Transverse colon (tissue), 4 donors: Measurements from ENCODE around the gene MAJIN. TPM values are rescaled to one million over a fixed set of nuclear protein-coding genes. Genes with fewer than 3 reads are reported as not detected.

Experiments used
- DNase-seq: peaks from one replicate; pipeline ENCODE4 v3.0.0-alpha.2; 2019
- H3K27ac ChIP-seq, 4 donors: fragments of 200-600 bp; sonication (generic); 2 replicates each; pipeline ENCODE4 v1.5.1; 2016 to 2018; ENCODE audit warnings: inconsistent platforms in 4 of 4
- H3K27me3 ChIP-seq: fragments of 200-600 bp; sonication (generic); 2 replicates; pipeline ENCODE4 v1.5.1; 2017; ENCODE audit warnings: inconsistent platforms
- H3K36me3 ChIP-seq, 4 donors: fragments of 200-600 bp; sonication (generic); 2 replicates each; pipeline ENCODE4 v1.5.1; 2017 to 2019; ENCODE audit warnings: inconsistent platforms in 4 of 4
- H3K4me1 ChIP-seq, 4 donors: fragments of 200-600 bp; sonication (generic); 2 replicates each; pipeline ENCODE4 v1.5.1; 2017 to 2020; ENCODE audit warnings: inconsistent platforms in 4 of 4
- H3K4me3 ChIP-seq, 4 donors: fragments of 200-600 bp; sonication (generic); 1 replicate in 1 of 4; 2 replicates in 3 of 4; pipeline versions ENCODE4 v1.5.1 to v1.6.1; 2017 to 2019; ENCODE audit warnings: inconsistent platforms in 4 of 4
- H3K9me3 ChIP-seq, 2 donors: fragments of 200-600 bp; sonication (generic); 2 replicates each; pipeline ENCODE4 v1.5.1; 2017 to 2019; ENCODE audit warnings: inconsistent platforms in 2 of 2
- CTCF ChIP-seq, 5 experiments: fragments of 200-600 bp in 3 of 5; fragments of 450-650 bp in 2 of 5; sonication (generic) in 3 of 5; IDR thresholded peaks; 1 replicate in 2 of 5; 2 replicates in 3 of 5; pipeline ENCODE4 v1.5.1; 2016 to 2017; ENCODE audit warnings: antibody characterized with exemption in 5 of 5, inconsistent platforms in 3 of 5, mild to moderate bottlenecking in 2 of 5, moderate library complexity in 1 of 5
- EP300 ChIP-seq: sonication (generic); formaldehyde crosslinking; IDR thresholded peaks from one replicate; pipeline ENCODE4 v1.6.1; 2017; ENCODE audit warnings: antibody characterized with exemption, low read depth
- POLR2A ChIP-seq: fragments of 450-650 bp; IDR thresholded peaks from one replicate; pipeline ENCODE4 v1.6.1; 2016; ENCODE audit warnings: antibody characterized with exemption, mild to moderate bottlenecking, moderate library complexity
- POLR2AphosphoS5 ChIP-seq, 3 donors: sonication (generic); formaldehyde crosslinking; IDR thresholded peaks; one replicate each; pipeline ENCODE4 v1.6.1; 2016; ENCODE audit warnings: antibody characterized with exemption in 3 of 3
- WGBS, 2 donors: methylation state at CpG; one replicate each; pipeline ENCODE4 v1.1.5; 2018; ENCODE audit warnings: low coverage in 1 of 2; 5-methylcytosine and 5-hydroxymethylcytosine counted together
- in situ Hi-C, 4 donors: fragments of 200-750 bp; cut with MboI; loops; one replicate each; pipeline versions ENCODE4 v1.15.0 to v1.15.1; 2017; ENCODE audit warnings: low sequenced_read_pairs in 3 of 4, low pct_ligation_motif_present in 1 of 4, low pct_unique_long_range_greater_than_20kb in 1 of 4
- intact Hi-C: fragments of 100-400 bp; cut with DNase I; formaldehyde crosslinking; loops from one replicate; pipeline ENCODE4 v1.15.1; 2023; ENCODE audit warnings: low total_unique reads
- total RNA-seq, 4 donors: library from RNA; depleted of rRNA; stranded (reverse); fragments of >200 nt; gene quantifications; one replicate each; pipeline ENCODE4 v1.1.0, GENCODE V29; 2016

MAJIN gene
- total RNA-seq, 4 donors from 2014 or later, result not detected

DNA sequence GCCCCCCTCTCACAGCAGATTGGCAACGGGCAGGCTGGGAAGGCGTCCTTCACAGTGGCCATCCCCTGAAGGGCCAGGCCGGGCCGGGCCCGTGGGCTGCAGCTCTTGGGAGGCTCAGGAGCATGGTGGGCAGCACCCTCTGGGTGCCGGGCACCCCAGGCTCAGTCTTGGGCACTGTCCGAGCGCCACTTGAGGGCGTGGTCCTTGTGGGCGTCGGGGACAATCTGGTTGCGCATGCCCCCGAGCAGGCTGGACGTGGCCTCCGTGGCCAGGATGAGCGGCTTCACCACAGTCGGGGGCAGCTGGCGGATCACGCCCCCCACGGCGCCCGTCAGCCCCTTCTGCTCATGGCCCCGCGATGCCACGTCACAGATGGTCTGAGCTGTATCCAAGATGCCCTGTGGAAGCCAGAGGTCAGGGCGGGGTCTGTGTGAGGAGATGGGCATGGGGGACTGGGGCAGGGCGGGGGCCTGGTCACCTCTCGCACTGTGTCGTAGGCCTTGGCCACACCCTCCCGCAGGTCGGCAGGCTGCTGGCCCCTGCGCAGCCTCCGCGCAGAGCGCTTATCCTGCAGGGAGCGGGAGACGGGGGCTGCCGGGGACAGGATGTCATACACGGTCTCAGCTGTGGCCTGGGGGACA, 77.0 kb downstream of the MAJIN start:
- in situ Hi-C loops, result loop anchor here in 3 of 4 donors (5.0 to 10.0 kb wide), 2 partner anchors 48 to 50 kb away; partner anchors contain the start of gene CDC42BPG (in 1 of the 3)
- no peak overlapping the region for H3K4me3 ChIP-seq
- intact Hi-C loops, result loop anchor here (5.0 kb wide), 1 partner anchor 48 kb away; no protein-coding TSS in a partner anchor
- no peak for TF ChIP-seq POLR2AphosphoS5 (IDR thresholded peaks at IDR 0.05)
- TF ChIP-seq POLR2A, result no peak
- no peaks in the 10 kb centered on the region for H3K9me3 ChIP-seq
- peaks cover 0 to 20% (median 2%) of the 10 kb centered on the region in 4 donors for H3K36me3 ChIP-seq
- DNase-seq, result no peak
- peak overlapping the region; percentile 88 to 96 (median 94) for H3K27ac ChIP-seq
- WGBS, 2 donors, result 83% methylated on average over 31 of the region's 39 CpGs; no CpG with 5 or more reads in 1 of the 2 donors
- no peaks in the 10 kb centered on the region for H3K27me3 ChIP-seq
- peaks cover 11 to 12% (median 11%) of the 10 kb centered on the region in 4 donors for H3K4me1 ChIP-seq

- H3K4me1 ChIP-seq, result peaks cover 11 to 16% (median 11%) of the 10 kb centered on the region in 4 donors
Measured at GRCh38 chr11:64894070-64894811, 77.7 kb downstream of the MAJIN start.

DNA sequence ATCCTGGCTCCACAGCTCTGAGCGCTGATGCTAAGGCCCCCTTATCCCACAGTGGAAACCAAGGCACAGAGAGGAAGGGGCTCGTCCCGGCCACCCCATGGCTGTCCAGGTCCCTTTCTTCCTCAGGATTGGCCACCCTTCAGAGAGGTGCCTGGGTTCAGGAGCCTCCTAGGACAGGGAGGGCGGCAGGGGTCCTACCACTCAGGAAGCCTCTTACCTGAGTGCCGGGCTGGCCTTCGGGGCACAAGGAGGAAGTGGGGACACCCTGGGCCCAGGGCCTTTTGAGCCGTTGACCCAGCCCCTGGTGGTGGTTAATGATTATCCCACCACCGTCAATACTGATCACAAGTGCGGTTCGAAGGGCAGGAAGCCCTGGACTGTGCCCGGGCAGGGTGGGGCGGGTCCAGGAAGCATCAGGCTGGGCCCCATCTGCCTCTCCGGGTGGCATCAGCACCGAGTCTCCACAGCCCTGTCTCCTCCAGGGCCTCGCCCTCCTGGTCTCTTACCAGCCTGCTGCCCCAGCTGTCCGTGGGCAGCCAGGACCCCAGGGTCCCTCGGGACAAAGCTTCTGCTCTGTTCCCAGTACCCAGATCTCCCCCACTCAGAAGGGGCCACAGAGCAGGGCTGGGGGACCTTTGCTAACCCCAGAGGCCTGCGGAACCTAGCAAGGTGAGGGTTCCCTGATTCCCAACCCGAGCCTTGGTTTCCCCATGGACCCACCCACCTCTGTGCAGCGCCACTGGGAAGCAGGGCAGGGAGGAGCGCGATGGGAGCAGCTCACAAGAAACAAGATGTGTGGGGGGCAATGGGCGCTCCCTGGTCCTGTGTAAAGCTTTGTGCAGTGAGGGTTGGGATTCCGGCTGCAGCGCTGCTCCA, 78.5 kb downstream of the MAJIN start:
- peak; percentile 94 for DNase-seq
- Histone ChIP-seq H3K36me3 (peaks cover 0 to 14% (median 2%) of the 10 kb centered on the region in 4 donors), H3K4me3 (peak overlapping the region; percentile 21 to 72 (median 60)), H3K27ac (peak overlapping the region; percentile 88 to 96 (median 94)), H3K4me1 (peaks cover 11 to 22% (median 16%) of the 10 kb centered on the region in 4 donors), H3K9me3 (no peaks in the 10 kb centered on the region), H3K27me3 (no peaks in the 10 kb centered on the region)
- intact Hi-C loops (no loop called here), in situ Hi-C loops (loop anchor here in 3 of 4 donors (5.0 to 10.0 kb wide), 2 partner anchors 46 to 49 kb away; partner anchors contain the start of gene CDC42BPG (in 1 of the 3))
- WGBS, 2 donors, result 43% methylated on average over 22 of the region's 25 CpGs; no CpG with 5 or more reads in 1 of the 2 donors
- TF ChIP-seq POLR2AphosphoS5 (IDR thresholded peaks at IDR 0.05), result peak; percentile 90 to 98 (median 98)
- TF ChIP-seq POLR2A, result peak; percentile 99
- peak; percentile 79 for TF ChIP-seq EP300
- peak in 3 of 5 experiments; percentile 20 to 82 (median 65) for TF ChIP-seq CTCF (IDR thresholded peaks at IDR 0.05)

More at GRCh38 chr11:64894070-64894811, 77.7 kb downstream of the MAJIN start:
- peaks cover 0 to 18% (median 2%) of the 10 kb centered on the region in 4 donors for H3K36me3 ChIP-seq
- intact Hi-C loops (no loop called here), in situ Hi-C loops (loop anchor here in 3 of 4 donors (5.0 to 10.0 kb wide), 2 partner anchors 47 to 49 kb away; partner anchors contain the start of gene CDC42BPG (in 1 of the 3))
- no peaks in the 10 kb centered on the region for H3K9me3 ChIP-seq
- no peaks in the 10 kb centered on the region for H3K27me3 ChIP-seq
- H3K4me3 ChIP-seq, result peak overlapping the region in 3 of 4 donors; percentile 1 to 66 (median 54)
- peak overlapping the region; percentile 88 to 96 (median 94) for H3K27ac ChIP-seq
- TF ChIP-seq POLR2AphosphoS5 (IDR thresholded peaks at IDR 0.05) (peak in 2 of 3 donors; percentile 76 to 80), CTCF (IDR thresholded peaks at IDR 0.05) (peak; percentile 88 to 99 (median 92)), POLR2A (no peak), EP300 (no peak)
- DNase-seq, result peak; percentile 95
- 23% methylated on average over 13 of the region's 14 CpGs; no CpG with 5 or more reads in 1 of the 2 donors for WGBS, 2 donors

GRCh38 chr11:64892838-64893193, 79.1 kb downstream of the MAJIN start:
- WGBS, 2 donors, result 55% methylated on average over 8 of the region's 10 CpGs; no CpG with 5 or more reads in 1 of the 2 donors
- no peak for TF ChIP-seq POLR2AphosphoS5 (IDR thresholded peaks at IDR 0.05)
- no peaks in the 10 kb centered on the region for H3K9me3 ChIP-seq
- H3K36me3 ChIP-seq, result peaks cover 0 to 8% (median 2%) of the 10 kb centered on the region in 4 donors
- in situ Hi-C loops (loop anchor here in 3 of 4 donors (5.0 to 10.0 kb wide), 2 partner anchors 46 to 48 kb away; partner anchors contain the start of gene CDC42BPG (in 1 of the 3)), intact Hi-C loops (no loop called here)
- H3K27me3 ChIP-seq, result no peaks in the 10 kb centered on the region
- DNase-seq, result no peak
- H3K4me3 ChIP-seq, result peak overlapping the region; percentile 21 to 72 (median 60)
- H3K4me1 ChIP-seq, result peaks cover 16 to 27% (median 21%) of the 10 kb centered on the region in 4 donors
- peak overlapping the region; percentile 88 to 96 (median 94) for H3K27ac ChIP-seq
